Mesenchymal stem cell (in vitro differentiated cells and primary cell): Measurements from ENCODE around the gene ENTPD5.
A peak's percentile ranks its signal among the peaks of the same experiment; 100 is the strongest.
"Not testable (repeated sequence)": the region's sequence is repeated elsewhere in the genome, so short reads cannot be mapped to it uniquely, and the experiment has no call there.

Source experiments
- DNase-seq: peaks from one replicate; pipeline ENCODE4 v3.0.0-alpha.2; 2013
- H2AFZ ChIP-seq: one replicate; pipeline ENCODE4 v1.6.1; 2013; ENCODE audit warnings: low read depth, mild to moderate bottlenecking, control low read depth, inconsistent platforms, low read length, moderate library complexity
- H2AK5ac ChIP-seq: 2 replicates; pipeline ENCODE4 v1.6.1; 2013; ENCODE audit warnings: low read length, moderate library complexity, mild to moderate bottlenecking, inconsistent platforms; ENCODE audit not compliant: severe bottlenecking
- H2BK120ac ChIP-seq: one replicate; pipeline ENCODE4 v1.6.1; 2013; ENCODE audit warnings: low read depth, mild to moderate bottlenecking, inconsistent platforms, low read length, moderate library complexity
- H2BK12ac ChIP-seq, 2 experiments: one replicate each; pipeline ENCODE4 v1.6.1; 2013; ENCODE audit warnings: inconsistent platforms in 2 of 2, low read length in 2 of 2, mild to moderate bottlenecking in 2 of 2, moderate library complexity in 2 of 2, control low read depth in 1 of 2
- H2BK15ac ChIP-seq: one replicate; pipeline ENCODE4 v1.6.1; 2013; ENCODE audit warnings: mild to moderate bottlenecking, low read depth, inconsistent platforms; ENCODE audit not compliant: poor library complexity, severe bottlenecking
- H2BK5ac ChIP-seq: 2 replicates; pipeline ENCODE4 v1.6.1; 2013; ENCODE audit warnings: low read depth, mild to moderate bottlenecking, low read length, control low read depth, inconsistent platforms; ENCODE audit not compliant: poor library complexity, severe bottlenecking
- H3K14ac ChIP-seq, 2 experiments: one replicate each; pipeline ENCODE4 v1.6.1; 2013; ENCODE audit warnings: inconsistent platforms in 2 of 2, low read length in 2 of 2, control low read depth in 1 of 2, mild to moderate bottlenecking in 1 of 2, moderate library complexity in 1 of 2
- H3K18ac ChIP-seq, 2 experiments: one replicate each; pipeline ENCODE4 v1.6.1; 2013; ENCODE audit warnings: inconsistent platforms in 2 of 2, low read length in 2 of 2, control low read depth in 1 of 2, low read depth in 1 of 2, mild to moderate bottlenecking in 1 of 2
- H3K23ac ChIP-seq, 2 experiments: one replicate each; pipeline ENCODE4 v1.6.1; 2013; ENCODE audit warnings: inconsistent platforms in 2 of 2, low read length in 2 of 2, mild to moderate bottlenecking in 2 of 2, moderate library complexity in 2 of 2, control low read depth in 1 of 2
- H3K27ac ChIP-seq: 2 replicates; pipeline ENCODE4 v1.5.1; 2013; ENCODE audit warnings: mild to moderate bottlenecking, moderate library complexity, low read length, control low read depth, inconsistent platforms; ENCODE audit not compliant: poor library complexity, severe bottlenecking
- H3K27me3 ChIP-seq, 2 experiments: 2 replicates each; pipeline versions ENCODE4 v1.6.1 to v1.7.0; 2013; ENCODE audit warnings: low read length in 2 of 2, mild to moderate bottlenecking in 2 of 2, moderate library complexity in 2 of 2, control low read depth in 1 of 2, inconsistent platforms in 1 of 2; ENCODE audit not compliant: control insufficient read depth in 1 of 2, insufficient read depth in 1 of 2
- H3K36me3 ChIP-seq, 2 experiments: 2 replicates each; pipeline versions ENCODE4 v1.6.1 to v1.7.0; 2013; ENCODE audit warnings: low read length in 2 of 2, control low read depth in 1 of 2, inconsistent platforms in 1 of 2, low read depth in 1 of 2, mild to moderate bottlenecking in 1 of 2; ENCODE audit not compliant: insufficient read depth in 2 of 2, control insufficient read depth in 1 of 2
- H3K4ac ChIP-seq, 2 experiments: one replicate each; pipeline ENCODE4 v1.6.1; 2013; ENCODE audit warnings: inconsistent platforms in 2 of 2, low read length in 2 of 2, mild to moderate bottlenecking in 2 of 2, moderate library complexity in 2 of 2, control low read depth in 1 of 2, low read depth in 1 of 2
- H3K4me1 ChIP-seq: 2 replicates; pipeline ENCODE4 v1.6.1; 2013; ENCODE audit warnings: low read depth, low read length, control low read depth; ENCODE audit not compliant: control insufficient read depth, insufficient read depth
- H3K4me2 ChIP-seq: 2 replicates; pipeline ENCODE4 v1.6.1; 2013; ENCODE audit warnings: low read length, mild to moderate bottlenecking, inconsistent platforms; ENCODE audit not compliant: poor library complexity, severe bottlenecking
- H3K4me3 ChIP-seq, 2 experiments: 2 replicates each; pipeline versions ENCODE4 v1.5.1 to v1.7.0; 2013; ENCODE audit warnings: low read length in 2 of 2, mild to moderate bottlenecking in 2 of 2, control low read depth in 1 of 2, low read depth in 1 of 2; ENCODE audit not compliant: insufficient read depth in 1 of 2
- H3K79me1 ChIP-seq: replicated peaks from 2 replicates; pipeline ENCODE4 v1.6.1; 2013; ENCODE audit warnings: mild to moderate bottlenecking, control low read depth, low read length, inconsistent platforms; ENCODE audit not compliant: poor library complexity, severe bottlenecking
- H3K9ac ChIP-seq: 2 replicates; pipeline ENCODE4 v1.7.0; 2013; ENCODE audit warnings: mild to moderate bottlenecking, low read length, moderate library complexity
- H3K9me3 ChIP-seq: 2 replicates; pipeline ENCODE4 v1.7.0; 2013; ENCODE audit warnings: mild to moderate bottlenecking, low read length; ENCODE audit not compliant: control insufficient read depth
- H4K8ac ChIP-seq: one replicate; pipeline ENCODE4 v1.6.1; 2013; ENCODE audit warnings: inconsistent platforms, mild to moderate bottlenecking, low read length, moderate library complexity
- H4K91ac ChIP-seq: one replicate; pipeline ENCODE4 v1.6.1; 2013; ENCODE audit warnings: mild to moderate bottlenecking, low read length, inconsistent platforms
- WGBS: methylation state at CpG from one replicate; pipeline ENCODE4 v1.1.7; 2013; ENCODE audit warnings: mixed read lengths; 5-methylcytosine and 5-hydroxymethylcytosine counted together

The ENTPD5 gene

DNA sequence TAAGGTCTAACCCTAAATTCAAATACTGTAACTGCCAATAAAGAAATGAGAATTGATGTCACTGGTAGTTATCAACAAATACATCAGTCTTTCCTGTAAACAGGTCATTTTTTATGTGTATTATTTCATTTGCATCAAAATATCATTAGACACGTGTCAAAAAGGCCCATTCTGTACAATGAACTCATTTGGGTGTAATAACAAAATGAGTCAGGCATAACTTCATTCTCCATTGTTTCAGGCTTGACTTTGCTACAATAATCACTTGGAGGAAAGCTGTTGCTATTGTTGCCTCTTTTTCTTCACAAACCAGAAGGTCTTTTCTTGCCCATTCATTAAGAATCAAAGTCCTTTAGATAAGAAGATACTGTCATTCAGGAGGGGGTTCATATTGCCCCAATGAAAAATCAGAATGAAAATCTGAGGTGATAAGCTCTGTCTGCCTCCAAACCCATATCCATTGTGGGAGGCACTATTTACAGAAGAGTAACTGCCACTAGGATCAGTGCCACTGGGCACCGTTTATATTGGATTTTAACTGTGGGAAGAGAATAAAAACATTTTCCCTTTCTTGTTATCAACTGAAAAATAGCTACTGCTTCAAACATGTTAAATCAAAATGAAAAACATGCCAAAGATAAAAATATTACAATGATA is 10.1 kb downstream of the ENTPD5 start:
- Histone ChIP-seq H2BK15ac (no peak overlapping the region), H2AK5ac (no peak overlapping the region), H3K9me3 (no peaks in the 10 kb centered on the region), H3K4me1 (no peaks in the 10 kb centered on the region), H2BK120ac (no peak overlapping the region), H3K4ac (no peak overlapping the region), H3K79me1 (peaks cover 14% of the 10 kb centered on the region), H3K4me3 (no peak overlapping the region), H3K14ac (no peak overlapping the region), H4K91ac (no peak overlapping the region), H3K23ac (no peak overlapping the region), H3K4me2 (no peak overlapping the region), H3K27me3 (no peaks in the 10 kb centered on the region), H3K27ac (no peak overlapping the region), H3K9ac (no peak overlapping the region), H2AFZ (no peak overlapping the region), H2BK12ac (no peak overlapping the region), H3K36me3 (peaks cover 19 to 52% of the 10 kb centered on the region in 2 experiments), H3K18ac (no peak overlapping the region), H2BK5ac (no peak overlapping the region), H4K8ac (no peak overlapping the region)
- WGBS = 92% methylated on average over 1 of the region's 2 CpGs
- DNase-seq = no peak

DNA sequence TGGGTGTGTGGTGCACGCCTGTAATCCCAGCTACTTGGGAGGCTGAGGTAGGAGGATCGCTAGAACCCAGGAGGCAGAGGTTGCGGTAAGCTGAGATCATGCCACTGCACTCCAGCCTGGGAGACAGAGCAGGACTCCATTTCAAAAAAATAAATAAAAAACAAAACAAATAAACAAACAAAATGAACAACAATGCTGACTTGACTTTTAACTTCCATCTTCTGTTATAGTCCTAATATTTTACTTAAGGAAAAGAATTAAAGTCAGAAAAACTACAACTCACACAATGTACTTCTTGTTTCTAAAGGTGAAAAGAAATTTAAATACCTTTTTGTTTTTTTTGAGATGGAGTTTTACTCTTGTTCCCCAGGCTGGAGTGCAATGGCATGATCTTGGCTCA is 13.4 kb downstream of the ENTPD5 start:
- not testable (repeated sequence) for H4K91ac ChIP-seq, H3K79me1 ChIP-seq, H3K4me2 ChIP-seq, H3K4me1 ChIP-seq, H2BK120ac ChIP-seq, H3K27me3 ChIP-seq, H3K9me3 ChIP-seq, H3K27ac ChIP-seq, H3K4ac ChIP-seq, H2BK15ac ChIP-seq, H3K9ac ChIP-seq, H3K14ac ChIP-seq, DNase-seq, H4K8ac ChIP-seq, H3K18ac ChIP-seq, H2BK5ac ChIP-seq, H3K4me3 ChIP-seq, H2AFZ ChIP-seq, H2AK5ac ChIP-seq, H2BK12ac ChIP-seq, H3K23ac ChIP-seq
- H3K36me3 ChIP-seq = peaks cover 19 to 23% of the 10 kb centered on the region in 2 experiments
- WGBS = 100% methylated on average over 3 of the region's 3 CpGs

DNA sequence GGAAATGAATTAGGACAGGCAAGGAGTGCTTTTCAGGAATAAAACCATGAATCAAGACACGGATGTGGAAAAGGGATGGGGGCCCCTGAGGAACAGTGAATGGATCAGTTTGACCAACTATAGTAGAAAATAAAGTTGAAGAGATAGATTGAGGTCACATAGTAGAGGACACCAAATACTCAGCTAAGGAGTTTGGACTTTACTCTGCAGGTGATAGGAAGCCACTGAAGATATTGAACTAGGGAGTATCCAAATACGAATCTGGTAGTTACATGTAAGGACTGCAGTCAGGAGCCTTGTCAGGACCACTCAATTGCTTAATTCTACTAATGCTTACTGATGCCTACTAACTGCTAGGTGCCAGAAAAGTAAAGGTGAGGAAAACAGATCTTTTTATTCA is 20.4 kb downstream of the ENTPD5 start:
- H3K4me2 ChIP-seq = no peak overlapping the region
- 98% methylated on average over 2 of the region's 2 CpGs for WGBS
- H3K18ac ChIP-seq = no peak overlapping the region
- no peak overlapping the region for H3K14ac ChIP-seq
- H3K4ac ChIP-seq = no peak overlapping the region
- no peak overlapping the region for H3K27ac ChIP-seq
- no peak overlapping the region for H3K4me3 ChIP-seq
- no peak overlapping the region for H2AFZ ChIP-seq
- no peak overlapping the region for H2BK120ac ChIP-seq
- H3K23ac ChIP-seq = no peak overlapping the region
- no peak overlapping the region for H2BK15ac ChIP-seq
- DNase-seq = no peak
- no peak overlapping the region for H3K9ac ChIP-seq
- H4K91ac ChIP-seq = no peak overlapping the region
- no peak overlapping the region for H4K8ac ChIP-seq
- peaks cover 4% of the 10 kb centered on the region for H3K79me1 ChIP-seq
- no peak overlapping the region for H2BK12ac ChIP-seq
- no peak overlapping the region for H2AK5ac ChIP-seq
- H2BK5ac ChIP-seq = no peak overlapping the region
- H3K27me3 ChIP-seq = no peaks in the 10 kb centered on the region
- peaks cover 3 to 22% of the 10 kb centered on the region in 2 experiments for H3K36me3 ChIP-seq
- no peaks in the 10 kb centered on the region for H3K9me3 ChIP-seq
- H3K4me1 ChIP-seq = peaks cover 6% of the 10 kb centered on the region

DNA sequence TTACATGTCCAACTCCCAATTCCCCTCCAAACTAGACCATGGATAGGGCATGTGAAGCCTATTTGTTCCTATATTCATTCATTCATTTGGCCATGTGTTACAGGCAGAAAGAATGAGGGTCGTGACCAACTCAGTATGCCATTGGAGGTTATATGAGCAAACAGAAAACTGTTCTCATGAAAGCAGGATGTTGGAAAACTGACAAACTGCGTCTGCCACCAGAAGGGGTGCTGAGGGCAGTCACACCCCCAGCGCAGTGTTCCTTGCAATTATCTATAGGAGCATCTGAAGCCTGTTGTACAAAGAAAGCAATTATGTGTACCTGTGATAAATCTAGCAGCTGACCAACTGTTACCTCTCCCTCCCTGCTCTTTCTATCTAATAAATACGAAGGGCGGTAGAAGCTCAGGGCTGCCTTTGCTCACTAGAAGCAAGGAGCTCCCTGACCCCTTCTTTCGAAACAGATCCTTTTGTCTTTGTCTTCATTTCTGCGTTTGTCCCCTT is 21.1 kb downstream of the ENTPD5 start:
- H3K9ac ChIP-seq = no peak overlapping the region
- no peaks in the 10 kb centered on the region for H3K9me3 ChIP-seq
- H2AFZ ChIP-seq = no peak overlapping the region
- no peak overlapping the region for H2BK120ac ChIP-seq
- no peaks in the 10 kb centered on the region for H3K27me3 ChIP-seq
- no peak overlapping the region for H3K14ac ChIP-seq
- no peak overlapping the region for H3K4me3 ChIP-seq
- no peak overlapping the region for H3K4me2 ChIP-seq
- peak overlapping the region; percentile 23 for H2AK5ac ChIP-seq
- H2BK15ac ChIP-seq = no peak overlapping the region
- H3K18ac ChIP-seq = no peak overlapping the region
- peak overlapping the region; percentile 44 for H3K27ac ChIP-seq
- no peak overlapping the region for H4K8ac ChIP-seq
- H3K4ac ChIP-seq = no peak overlapping the region
- WGBS = 95% methylated on average over 7 of the region's 7 CpGs
- no peak for DNase-seq
- H2BK5ac ChIP-seq = no peak overlapping the region
- no peak overlapping the region for H3K23ac ChIP-seq
- no peak overlapping the region for H2BK12ac ChIP-seq
- H3K79me1 ChIP-seq = peaks cover 4% of the 10 kb centered on the region
- peaks cover 3 to 22% of the 10 kb centered on the region in 2 experiments for H3K36me3 ChIP-seq
- H3K4me1 ChIP-seq = peaks cover 6% of the 10 kb centered on the region
- no peak overlapping the region for H4K91ac ChIP-seq
